PC-9 (cell line): ENCODE measurements around the gene ABHD8.

ENCODE experiments used
- CTCF ChIP-seq: fragments of 200-600 bp; sonication (generic); conservative IDR thresholded peaks from 2 replicates; pipeline ENCODE4 v1.6.1; 2017; ENCODE audit warnings: mixed run types, antibody characterized with exemption, mild to moderate bottlenecking, moderate library complexity
- EZH2 ChIP-seq: fragments of 200-600 bp; sonication (generic); IDR thresholded peaks from 2 replicates; pipeline ENCODE4 v1.8.0; 2017; ENCODE audit warnings: antibody characterized with exemption, low read depth

- no peak for TF ChIP-seq EZH2
- peak; percentile 77 for TF ChIP-seq CTCF
Observed at GRCh38 chr19:17292301-17293074, 10.7 kb downstream of the ABHD8 start.
